Measurements from ENCODE around the gene GRSF1. TPM values are rescaled to one million over a fixed set of nuclear protein-coding genes. Genes with fewer than 3 reads are reported as not detected.

Gene GRSF1
- total RNA-seq, 1 donor from 2014 or later = 82.5 TPM

DNA sequence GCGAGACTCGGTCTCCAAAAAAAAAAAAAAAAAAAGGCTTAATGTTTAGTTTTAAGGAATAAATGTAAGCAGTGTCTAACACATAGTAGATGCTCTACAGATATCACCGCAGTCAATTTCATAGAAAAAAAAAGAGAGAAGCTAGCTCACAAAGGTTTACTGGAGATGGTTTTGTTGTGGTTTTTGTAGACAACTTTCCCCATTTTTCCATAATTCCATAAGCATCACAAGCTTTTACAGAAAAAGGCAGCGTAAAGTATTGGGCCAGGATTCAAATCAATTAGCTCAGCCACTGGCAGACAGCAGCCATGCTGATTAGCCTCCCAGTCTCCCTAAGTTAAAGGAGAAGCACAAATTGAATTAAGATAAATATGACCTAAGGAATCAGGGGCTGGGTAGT is 1.5 kb downstream of the GRSF1 start:
- H3K4me3 Mint-ChIP-seq (ENCODE audit: unreplicated experiment) = peak overlapping the region; percentile 96
- DNase-seq (ENCODE audit: extremely low spot score, unreplicated experiment) = no peak
- H3K27me3 Mint-ChIP-seq (ENCODE audit: unreplicated experiment) = no peaks in the 10 kb centered on the region
- peaks cover 4% of the 10 kb centered on the region for H3K36me3 Mint-ChIP-seq (ENCODE audit: unreplicated experiment)
- TF ChIP-seq CTCF (IDR thresholded peaks at IDR 0.05) = no peak
- H3K27ac Mint-ChIP-seq (ENCODE audit: unreplicated experiment) = peak overlapping the region; percentile 89
- H3K9me3 Mint-ChIP-seq (ENCODE audit: unreplicated experiment) = no peaks in the 10 kb centered on the region
- peaks cover 18% of the 10 kb centered on the region for H3K4me1 Mint-ChIP-seq (ENCODE audit: unreplicated experiment)

- no peak overlapping the region for H3K4me3 Mint-ChIP-seq (ENCODE audit: unreplicated experiment)
- TF ChIP-seq CTCF (IDR thresholded peaks at IDR 0.05) = no peak
- H3K27ac Mint-ChIP-seq (ENCODE audit: unreplicated experiment) = no peak overlapping the region
- H3K4me1 Mint-ChIP-seq (ENCODE audit: unreplicated experiment) = peaks cover 18% of the 10 kb centered on the region
- no peak for DNase-seq (ENCODE audit: extremely low spot score, unreplicated experiment)
- H3K27me3 Mint-ChIP-seq (ENCODE audit: unreplicated experiment) = no peaks in the 10 kb centered on the region
- H3K36me3 Mint-ChIP-seq (ENCODE audit: unreplicated experiment) = peaks cover 20% of the 10 kb centered on the region
- no peaks in the 10 kb centered on the region for H3K9me3 Mint-ChIP-seq (ENCODE audit: unreplicated experiment)
Observed at GRCh38 chr4:70836081-70836480, 3.6 kb downstream of the GRSF1 start.

GRCh38 chr4:70833675-70834074 is 6.0 kb downstream of the GRSF1 start:
- Mint-ChIP-seq H3K36me3 (ENCODE audit: unreplicated experiment) (peaks cover 30% of the 10 kb centered on the region), H3K27me3 (ENCODE audit: unreplicated experiment) (no peaks in the 10 kb centered on the region), H3K27ac (ENCODE audit: unreplicated experiment) (no peak overlapping the region), H3K4me1 (ENCODE audit: unreplicated experiment) (peaks cover 18% of the 10 kb centered on the region), H3K4me3 (ENCODE audit: unreplicated experiment) (no peak overlapping the region), H3K9me3 (ENCODE audit: unreplicated experiment) (no peaks in the 10 kb centered on the region)
- no peak for DNase-seq (ENCODE audit: extremely low spot score, unreplicated experiment)
- TF ChIP-seq CTCF (IDR thresholded peaks at IDR 0.05) = no peak

GRCh38 chr4:70831293-70831692 is 8.4 kb downstream of the GRSF1 start:
- H3K4me3 Mint-ChIP-seq (ENCODE audit: unreplicated experiment) = no peak overlapping the region
- no peak overlapping the region for H3K27ac Mint-ChIP-seq (ENCODE audit: unreplicated experiment)
- no peaks in the 10 kb centered on the region for H3K9me3 Mint-ChIP-seq (ENCODE audit: unreplicated experiment)
- DNase-seq (ENCODE audit: extremely low spot score, unreplicated experiment) = no peak
- H3K36me3 Mint-ChIP-seq (ENCODE audit: unreplicated experiment) = peaks cover 45% of the 10 kb centered on the region
- H3K4me1 Mint-ChIP-seq (ENCODE audit: unreplicated experiment) = peaks cover 3% of the 10 kb centered on the region
- TF ChIP-seq CTCF (IDR thresholded peaks at IDR 0.05) = no peak
- no peaks in the 10 kb centered on the region for H3K27me3 Mint-ChIP-seq (ENCODE audit: unreplicated experiment)

DNA sequence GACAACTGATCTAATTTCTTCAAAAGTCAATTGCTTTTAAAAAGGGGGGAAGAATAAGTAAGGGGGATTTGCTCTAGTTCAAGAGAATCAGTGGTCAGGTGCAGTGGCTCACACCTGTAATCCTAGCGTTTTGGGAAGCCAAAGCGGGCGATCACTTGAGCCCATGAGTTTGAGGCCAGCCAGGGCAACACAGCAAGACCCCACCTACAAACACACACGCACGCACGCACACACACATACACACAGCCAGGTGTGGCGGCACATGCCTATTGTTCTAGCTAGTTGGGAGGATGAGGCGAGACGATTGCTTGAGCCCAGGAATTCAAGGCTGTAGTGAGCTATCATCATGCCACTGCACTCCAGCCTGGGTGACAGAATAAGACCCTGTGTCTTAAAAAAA is 9.6 kb downstream of the GRSF1 start:
- Mint-ChIP-seq H3K27me3 (ENCODE audit: unreplicated experiment) (no peaks in the 10 kb centered on the region), H3K27ac (ENCODE audit: unreplicated experiment) (no peak overlapping the region), H3K4me3 (ENCODE audit: unreplicated experiment) (no peak overlapping the region), H3K4me1 (ENCODE audit: unreplicated experiment) (peaks cover 3% of the 10 kb centered on the region), H3K36me3 (ENCODE audit: unreplicated experiment) (peaks cover 57% of the 10 kb centered on the region), H3K9me3 (ENCODE audit: unreplicated experiment) (no peaks in the 10 kb centered on the region)
- DNase-seq (ENCODE audit: extremely low spot score, unreplicated experiment) = no peak
- no peak for TF ChIP-seq CTCF (IDR thresholded peaks at IDR 0.05)
